K562 (cell line): ENCODE results near the gene CDC123. TPM values are rescaled to one million over a fixed set of nuclear protein-coding genes. Genes with fewer than 3 reads are reported as not detected.

ENCODE experiments used
- ATAC-seq: fragments of 200-7000 bp; cut with Tn5 transposase; 3 replicates; pipeline ENCODE4 v1.9.1; 2020; ENCODE audit warnings: moderate library complexity
- BruUV-seq: library from RNA; stranded (reverse); fragments of 400-500 nt; replicated peaks from 2 replicates; lab custom pipeline; 2021; lab: Mats Ljungman, UMichigan
- CTCF ChIA-PET: fragments of 300-600 bp; formaldehyde crosslinking; extraction: SDS; loops from one replicate; lab custom pipeline; 2021; ENCODE audit warnings: low intra/inter-chr PET ratio; lab: Yijun Ruan, JAX
- POLR2A ChIA-PET: fragments of 300-600, 350-650 bp; sonication (Branson Sonifier 250); formaldehyde crosslinking; extraction: SDS; loops from one replicate; lab custom pipeline; 2021; ENCODE audit warnings: antibody characterized with exemption, inconsistent platforms; lab: Yijun Ruan, JAX
- DNase-seq, 4 experiments: peaks; one replicate each; pipeline versions ENCODE4 v3.0.0 to v3.0.0-alpha.2; 2011 to 2018; ENCODE audit warnings: low spot score in 3 of 4, mixed read lengths in 3 of 4; ENCODE audit errors: extremely low read depth in 1 of 4
- FAIRE-seq: peaks from 2 replicates; lab custom pipeline; 2011; peaks lifted over from hg19 to GRCh38; lab: Jason Lieb, UNC
- H2AFZ ChIP-seq: 2 replicates; pipeline ENCODE4 v1.6.0; 2011; ENCODE audit warnings: low read depth, low read length, control low read depth, inconsistent platforms
- H3K27ac ChIP-seq: fragments of 200-600 bp; 3 replicates; pipeline ENCODE4 v1.8.0; 2011; ENCODE audit warnings: low read depth, mild to moderate bottlenecking, control low read depth, inconsistent platforms, low read length, moderate library complexity, mixed read lengths; ENCODE audit errors: extremely low read depth
- H3K27me3 ChIP-seq, 2 experiments: fragments of 300-600 bp in 1 of 2; 2 replicates in 1 of 2; 3 replicates in 1 of 2; pipeline versions ENCODE4 v1.6.0 to v1.8.0; 2011; ENCODE audit warnings: inconsistent platforms in 2 of 2, low read length in 2 of 2, mild to moderate bottlenecking in 1 of 2, mixed read lengths in 1 of 2, moderate library complexity in 1 of 2; ENCODE audit not compliant: control insufficient read depth in 2 of 2, insufficient read depth in 2 of 2
- H3K36me3 ChIP-seq: fragments of 300-600 bp; 3 replicates; pipeline ENCODE4 v1.8.0; 2011; ENCODE audit warnings: mild to moderate bottlenecking, low read length, inconsistent platforms; ENCODE audit not compliant: control insufficient read depth, insufficient read depth
- H3K4me1 ChIP-seq, 2 experiments: fragments of 200-600 bp in 1 of 2; replicated peaks in 1 of 2; 2 replicates in 1 of 2; 3 replicates in 1 of 2; pipeline versions ENCODE4 v1.5.1 to v1.8.0; 2011; ENCODE audit warnings: inconsistent platforms in 2 of 2, low read length in 2 of 2, mild to moderate bottlenecking in 1 of 2, mixed read lengths in 1 of 2, moderate library complexity in 1 of 2; ENCODE audit not compliant: control insufficient read depth in 2 of 2, insufficient read depth in 2 of 2
- H3K4me2 ChIP-seq: 2 replicates; pipeline ENCODE4 v1.6.1; 2011; ENCODE audit warnings: low read length, control low read depth, inconsistent platforms, mixed read lengths; ENCODE audit not compliant: insufficient read depth
- H3K4me3 ChIP-seq: fragments of 200-600 bp; sonication (generic), shearing (Covaris generic); 2 replicates; pipeline ENCODE4 v1.5.1; 2016; ENCODE audit warnings: control low read depth, inconsistent platforms
- H3K79me2 ChIP-seq: fragments of 200-600 bp; 3 replicates; pipeline ENCODE4 v1.8.0; 2011; ENCODE audit warnings: low read length, inconsistent platforms; ENCODE audit not compliant: control insufficient read depth, insufficient read depth
- H3K9ac ChIP-seq, 2 experiments: 2 replicates each; pipeline versions ENCODE4 v1.6.0 to v1.6.1; 2011; ENCODE audit warnings: low read depth in 2 of 2, low read length in 2 of 2, control low read depth in 1 of 2, inconsistent platforms in 1 of 2, mild to moderate bottlenecking in 1 of 2, mixed read lengths in 1 of 2; ENCODE audit not compliant: insufficient read depth in 1 of 2
- H3K9me1 ChIP-seq: one replicate; pipeline ENCODE4 v1.6.0; 2011; ENCODE audit warnings: inconsistent platforms, mild to moderate bottlenecking, low read length, moderate library complexity; ENCODE audit not compliant: control insufficient read depth, insufficient read depth
- H3K9me3 ChIP-seq: replicated peaks from 2 replicates; pipeline ENCODE4 v1.5.1; 2011; ENCODE audit warnings: low read depth, low read length, inconsistent platforms; ENCODE audit not compliant: control insufficient read depth, insufficient read depth
- H4K20me1 ChIP-seq: replicated peaks from 2 replicates; pipeline ENCODE4 v1.6.1; 2011; ENCODE audit warnings: low read length, inconsistent platforms, mixed read lengths; ENCODE audit not compliant: control insufficient read depth, insufficient read depth
- KHSRP ChIP-seq: fragments of 450-650 bp; IDR thresholded peaks from 2 replicates; pipeline ENCODE4 v1.6.1; 2017
- SP2 ChIP-seq: IDR thresholded peaks from 2 replicates; pipeline ENCODE4 v1.6.1; 2011; ENCODE audit warnings: mild to moderate bottlenecking, low read depth, low read length, moderate library complexity; ENCODE audit not compliant: poor library complexity, severe bottlenecking; ENCODE audit errors: extremely low read depth
- WGBS: fragments of 100-300 bp; shearing (Covaris generic); methylation state at CpG from one replicate; pipeline ENCODE4 v1.1.6; 2016; ENCODE audit warnings: low coverage, mixed read lengths; ENCODE audit not compliant: insufficient coverage; ENCODE audit errors: missing lambda C conversion rate; 5-methylcytosine and 5-hydroxymethylcytosine counted together
- in situ Hi-C: fragments of 300-500 bp; cut with MboI; formaldehyde crosslinking; loops from 4 replicates; pipeline ENCODE4 v1.15.0; 2018; ENCODE audit warnings: inconsistent platforms, mixed read lengths
- intact Hi-C: fragments of 100-400 bp; cut with micrococcal nuclease; formaldehyde crosslinking; loops from 2 replicates; pipeline ENCODE4 v1.14.2; 2022
- polyA plus RNA-seq, 8 experiments: library from polyadenylated mRNA; depleted of rRNA in 4 of 8; stranded (reverse) in 5 of 8; unstranded in 3 of 8; fragments of >200 nt; fragmentation: Nextera tagmentation in 2 of 8; fragmentation: Illumina TruSeq in 1 of 8; extraction: Ambion mirVana in 2 of 8; extraction: Trizol in 1 of 8; gene quantifications; 2 replicates each; pipeline versions ENCODE4 v1.2.1 to v1.2.3, GENCODE V29; 2011 to 2014; ENCODE audit warnings: inconsistent platforms in 1 of 8, missing spikeins in 1 of 8
- total RNA-seq, 7 experiments: library from RNA; depleted of rRNA in 6 of 7; stranded (reverse); fragments of >200 nt in 6 of 7; fragmentation: Illumina TruSeq in 2 of 7; extraction: Trizol in 2 of 7; gene quantifications; 2 replicates each; pipeline versions ENCODE4 v1.2.1 to v1.2.3, GENCODE V29; 2011 to 2021; ENCODE audit warnings: low replicate concordance in 1 of 7
- TF ChIP-seq, protein P1 (sequence below): sonication (generic); formaldehyde crosslinking; IDR thresholded peaks from 2 replicates; pipeline ENCODE4 v1.8.0; 2022; ENCODE audit warnings: missing genetic modification reagents, mild to moderate bottlenecking, moderate library complexity, borderline replicate concordance
- TF ChIP-seq, protein P2 (sequence below): IDR thresholded peaks from 2 replicates; pipeline ENCODE4 v1.6.1; 2014; ENCODE audit warnings: antibody characterized with exemption
- TF ChIP-seq, protein P3 (sequence below): fragments of 250-450 bp; sonication (Bioruptor Pico); IDR thresholded peaks from 2 replicates; pipeline ENCODE4 v1.8.0; 2022; ENCODE audit warnings: moderate library complexity, mild to moderate bottlenecking, inconsistent platforms
- TF ChIP-seq, protein P4 (sequence below): fragments of 250-450 bp; sonication (Bioruptor Pico); IDR thresholded peaks from 2 replicates; pipeline ENCODE4 v1.4.0; 2020

The CDC123 gene
- total and polyA plus RNA-seq, 9 of the 15 experiments (the other 6 are each of a cell fraction or from before 2014, with no cell fraction given) = 137 to 288 (median 175) TPM

DNA sequence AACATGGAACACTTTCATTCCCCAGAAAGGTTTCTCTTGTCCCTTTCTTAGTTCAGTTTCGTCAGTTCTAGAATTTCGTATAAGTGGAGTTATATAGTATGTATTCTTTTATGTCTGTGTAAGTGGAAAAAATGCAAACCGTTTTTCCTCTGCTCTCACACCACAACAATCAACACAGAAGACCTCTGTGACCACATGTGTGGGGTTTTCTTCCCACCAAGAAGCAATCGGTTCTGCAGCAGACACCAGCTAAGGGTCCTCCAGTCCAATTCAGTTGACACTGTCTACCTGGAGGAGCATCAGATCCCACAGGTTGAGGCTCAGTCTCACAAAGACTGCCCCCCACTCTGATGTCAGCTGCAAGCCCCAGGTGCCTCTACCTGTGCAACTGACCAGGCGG lies 6.2 kb downstream of the CDC123 start:
- H2AFZ ChIP-seq = no peak overlapping the region
- ChIA-PET POLR2A (no interaction called here), CTCF (no interaction called here)
- no peak for FAIRE-seq
- H3K4me2 ChIP-seq = no peak overlapping the region
- peaks cover 72% of the 10 kb centered on the region for H3K36me3 ChIP-seq
- no peaks in the 10 kb centered on the region for H3K9me1 ChIP-seq
- no TSS peak for BruUV-seq
- in situ Hi-C loops (no loop called here), intact Hi-C loops (no loop called here)
- H3K9ac ChIP-seq = no peak overlapping the region
- H3K9me3 ChIP-seq = no peaks in the 10 kb centered on the region
- no peak for ATAC-seq
- peaks cover 0 to 2% of the 10 kb centered on the region in 2 experiments; a peak in 1 of 5 replicates for H3K4me1 ChIP-seq
- DNase-seq = no peak
- H3K4me3 ChIP-seq = no peak overlapping the region
- H3K27me3 ChIP-seq = no peaks in the 10 kb centered on the region
- no peak for TF ChIP-seq KHSRP
- no peaks in the 10 kb centered on the region for H4K20me1 ChIP-seq
- WGBS = 83% methylated on average over 4 of the region's 5 CpGs
- H3K27ac ChIP-seq = no peak overlapping the region
- H3K79me2 ChIP-seq = peaks cover 64% of the 10 kb centered on the region

DNA sequence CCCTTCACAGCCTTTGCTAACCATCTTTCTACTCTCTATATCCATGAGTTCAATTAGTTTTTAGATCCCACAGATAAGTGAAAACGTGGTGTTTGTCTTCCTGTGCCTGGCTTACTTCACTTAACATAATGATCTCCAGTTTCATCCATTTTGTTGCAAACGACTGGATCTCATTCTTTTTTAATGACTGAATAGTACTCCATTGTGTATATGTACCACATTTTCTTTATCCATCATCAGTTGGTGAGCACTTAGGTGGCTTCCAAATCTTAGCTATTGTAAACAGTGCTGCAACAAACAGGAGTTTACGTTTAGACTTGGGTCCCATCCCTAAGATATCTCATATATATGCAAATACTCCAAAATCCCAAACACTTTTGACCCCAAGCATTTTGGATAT lies 9.1 kb downstream of the CDC123 start:
- Histone ChIP-seq H3K4me1 (peaks cover 0 to 10% of the 10 kb centered on the region in 2 experiments; a peak in 3 of 5 replicates), H3K27me3 (no peaks in the 10 kb centered on the region), H2AFZ (no peak overlapping the region), H3K36me3 (peaks cover 75% of the 10 kb centered on the region), H4K20me1 (no peaks in the 10 kb centered on the region), H3K9ac (no peak overlapping the region), H3K79me2 (peaks cover 56% of the 10 kb centered on the region), H3K9me3 (no peaks in the 10 kb centered on the region), H3K4me3 (no peak overlapping the region), H3K9me1 (no peaks in the 10 kb centered on the region), H3K27ac (no peak overlapping the region), H3K4me2 (no peak overlapping the region)
- DNase-seq (no peak), ATAC-seq (no peak), FAIRE-seq (no peak)
- ChIA-PET POLR2A (no interaction called here), CTCF (no interaction called here)
- BruUV-seq = no TSS peak
- 57% methylated on average over 3 of the region's 3 CpGs for WGBS
- intact Hi-C loops = no loop called here
- in situ Hi-C loops = no loop called here
- TF ChIP-seq SP2 = no peak
- TF ChIP-seq, protein P1, sequence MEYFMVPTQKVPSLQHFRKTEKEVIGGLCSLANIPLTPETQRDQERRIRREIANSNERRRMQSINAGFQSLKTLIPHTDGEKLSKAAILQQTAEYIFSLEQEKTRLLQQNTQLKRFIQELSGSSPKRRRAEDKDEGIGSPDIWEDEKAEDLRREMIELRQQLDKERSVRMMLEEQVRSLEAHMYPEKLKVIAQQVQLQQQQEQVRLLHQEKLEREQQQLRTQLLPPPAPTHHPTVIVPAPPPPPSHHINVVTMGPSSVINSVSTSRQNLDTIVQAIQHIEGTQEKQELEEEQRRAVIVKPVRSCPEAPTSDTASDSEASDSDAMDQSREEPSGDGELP (CRISPR knock-in tag) = no peak
- TF ChIP-seq, protein P2, sequence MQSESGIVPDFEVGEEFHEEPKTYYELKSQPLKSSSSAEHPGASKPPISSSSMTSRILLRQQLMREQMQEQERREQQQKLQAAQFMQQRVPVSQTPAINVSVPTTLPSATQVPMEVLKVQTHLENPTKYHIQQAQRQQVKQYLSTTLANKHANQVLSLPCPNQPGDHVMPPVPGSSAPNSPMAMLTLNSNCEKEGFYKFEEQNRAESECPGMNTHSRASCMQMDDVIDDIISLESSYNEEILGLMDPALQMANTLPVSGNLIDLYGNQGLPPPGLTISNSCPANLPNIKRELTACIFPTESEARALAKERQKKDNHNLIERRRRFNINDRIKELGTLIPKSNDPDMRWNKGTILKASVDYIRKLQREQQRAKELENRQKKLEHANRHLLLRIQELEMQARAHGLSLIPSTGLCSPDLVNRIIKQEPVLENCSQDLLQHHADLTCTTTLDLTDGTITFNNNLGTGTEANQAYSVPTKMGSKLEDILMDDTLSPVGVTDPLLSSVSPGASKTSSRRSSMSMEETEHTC = no peak
- TF ChIP-seq, protein P3, sequence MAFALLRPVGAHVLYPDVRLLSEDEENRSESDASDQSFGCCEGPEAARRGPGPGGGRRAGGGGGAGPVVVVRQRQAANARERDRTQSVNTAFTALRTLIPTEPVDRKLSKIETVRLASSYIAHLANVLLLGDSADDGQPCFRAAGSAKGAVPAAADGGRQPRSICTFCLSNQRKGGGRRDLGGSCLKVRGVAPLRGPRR (CRISPR knock-in tag) = no peak
- TF ChIP-seq, protein P4, sequence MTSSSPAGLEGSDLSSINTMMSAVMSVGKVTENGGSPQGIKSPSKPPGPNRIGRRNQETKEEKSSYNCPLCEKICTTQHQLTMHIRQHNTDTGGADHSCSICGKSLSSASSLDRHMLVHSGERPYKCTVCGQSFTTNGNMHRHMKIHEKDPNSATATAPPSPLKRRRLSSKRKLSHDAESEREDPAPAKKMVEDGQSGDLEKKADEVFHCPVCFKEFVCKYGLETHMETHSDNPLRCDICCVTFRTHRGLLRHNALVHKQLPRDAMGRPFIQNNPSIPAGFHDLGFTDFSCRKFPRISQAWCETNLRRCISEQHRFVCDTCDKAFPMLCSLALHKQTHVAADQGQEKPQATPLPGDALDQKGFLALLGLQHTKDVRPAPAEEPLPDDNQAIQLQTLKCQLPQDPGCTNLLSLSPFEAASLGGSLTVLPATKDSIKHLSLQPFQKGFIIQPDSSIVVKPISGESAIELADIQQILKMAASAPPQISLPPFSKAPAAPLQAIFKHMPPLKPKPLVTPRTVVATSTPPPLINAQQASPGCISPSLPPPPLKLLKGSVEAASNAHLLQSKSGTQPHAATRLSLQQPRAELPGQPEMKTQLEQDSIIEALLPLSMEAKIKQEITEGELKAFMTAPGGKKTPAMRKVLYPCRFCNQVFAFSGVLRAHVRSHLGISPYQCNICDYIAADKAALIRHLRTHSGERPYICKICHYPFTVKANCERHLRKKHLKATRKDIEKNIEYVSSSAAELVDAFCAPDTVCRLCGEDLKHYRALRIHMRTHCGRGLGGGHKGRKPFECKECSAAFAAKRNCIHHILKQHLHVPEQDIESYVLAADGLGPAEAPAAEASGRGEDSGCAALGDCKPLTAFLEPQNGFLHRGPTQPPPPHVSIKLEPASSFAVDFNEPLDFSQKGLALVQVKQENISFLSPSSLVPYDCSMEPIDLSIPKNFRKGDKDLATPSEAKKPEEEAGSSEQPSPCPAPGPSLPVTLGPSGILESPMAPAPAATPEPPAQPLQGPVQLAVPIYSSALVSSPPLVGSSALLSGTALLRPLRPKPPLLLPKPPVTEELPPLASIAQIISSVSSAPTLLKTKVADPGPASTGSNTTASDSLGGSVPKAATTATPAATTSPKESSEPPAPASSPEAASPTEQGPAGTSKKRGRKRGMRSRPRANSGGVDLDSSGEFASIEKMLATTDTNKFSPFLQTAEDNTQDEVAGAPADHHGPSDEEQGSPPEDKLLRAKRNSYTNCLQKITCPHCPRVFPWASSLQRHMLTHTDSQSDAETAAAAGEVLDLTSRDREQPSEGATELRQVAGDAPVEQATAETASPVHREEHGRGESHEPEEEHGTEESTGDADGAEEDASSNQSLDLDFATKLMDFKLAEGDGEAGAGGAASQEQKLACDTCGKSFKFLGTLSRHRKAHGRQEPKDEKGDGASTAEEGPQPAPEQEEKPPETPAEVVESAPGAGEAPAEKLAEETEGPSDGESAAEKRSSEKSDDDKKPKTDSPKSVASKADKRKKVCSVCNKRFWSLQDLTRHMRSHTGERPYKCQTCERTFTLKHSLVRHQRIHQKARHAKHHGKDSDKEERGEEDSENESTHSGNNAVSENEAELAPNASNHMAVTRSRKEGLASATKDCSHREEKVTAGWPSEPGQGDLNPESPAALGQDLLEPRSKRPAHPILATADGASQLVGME (CRISPR knock-in tag) = no peak
